Measurements from ENCODE around the gene CYBC1.

CYBC1 gene

GRCh38 chr17:82394278-82394677, 56.3 kb downstream of the CYBC1 start:
- peaks cover 0 to 20% of the 10 kb centered on the region in 2 experiments; a peak in 1 of 3 replicates for H3K36me3 ChIP-seq (ENCODE audit: control insufficient read depth in 2 of 2, insufficient read depth in 1 of 2, low read length in 2 of 2)
- TF ChIP-seq KLF7 (tag by site-specific recombination; IDR thresholded peaks at IDR 0.05; ENCODE audit: borderline replicate concordance), result no peak
- no peak for TF ChIP-seq PRDM10 (tag by site-specific recombination; IDR thresholded peaks at IDR 0.05)
- TF ChIP-seq ZNF654 (tag by site-specific recombination; IDR thresholded peaks at IDR 0.05; ENCODE audit: low read depth), result no peak
- TF ChIP-seq ZNF157 (tag by site-specific recombination; IDR thresholded peaks at IDR 0.05), result no peak
- no peak for TF ChIP-seq ZNF623 (tag by site-specific recombination; IDR thresholded peaks at IDR 0.05)
- no peak for TF ChIP-seq ZNF639 (tag by site-specific recombination; IDR thresholded peaks at IDR 0.05)
- no peak for TF ChIP-seq ZBTB7A (tag by site-specific recombination; IDR thresholded peaks at IDR 0.05; ENCODE audit: low read depth)
- TF ChIP-seq ZNF645 (tag by site-specific recombination; IDR thresholded peaks at IDR 0.05), result no peak
- no peak for TF ChIP-seq ZNF560 (tag by site-specific recombination; IDR thresholded peaks at IDR 0.05; ENCODE audit: borderline replicate concordance)
- no peak for TF ChIP-seq ZNF426 (tag by site-specific recombination; IDR thresholded peaks at IDR 0.05)
- TF ChIP-seq TCF7L2 (IDR thresholded peaks at IDR 0.05; ENCODE audit: borderline replicate concordance, low read depth, low read length), result no peak
- no peak for TF ChIP-seq KLF1 (tag by site-specific recombination; IDR thresholded peaks at IDR 0.05)
- no peak for TF ChIP-seq GLI2 (tag by site-specific recombination; IDR thresholded peaks at IDR 0.05; ENCODE audit: borderline replicate concordance, low read depth)
- TF ChIP-seq ZFP69B (tag by site-specific recombination; IDR thresholded peaks at IDR 0.05), result no peak
- TF ChIP-seq YY2 (tag by site-specific recombination; IDR thresholded peaks at IDR 0.05), result no peak
- TF ChIP-seq ZNF404 (tag by site-specific recombination; IDR thresholded peaks at IDR 0.05), result no peak
- TF ChIP-seq HOXD13 (CRISPR knock-in tag; IDR thresholded peaks at IDR 0.05; ENCODE audit: borderline replicate concordance), result no peak
- H3K27ac ChIP-seq (ENCODE audit: extremely low read depth, low read depth, low read length), result no peak overlapping the region
- no peak overlapping the region for H3K4me3 ChIP-seq (ENCODE audit: low read depth, low read length)
- no peaks in the 10 kb centered on the region for H3K4me1 ChIP-seq (ENCODE audit: control insufficient read depth, insufficient read depth, low read length)
- no peaks in the 10 kb centered on the region for H3K9me3 ChIP-seq (ENCODE audit: control insufficient read depth, insufficient read depth, low read depth, low read length)
- ChIA-PET CTCF (interaction anchor here (0.5 to 0.8 kb wide), 2 partner anchors 20 to 43 kb away, joined by 3 to 7 read pairs; no protein-coding TSS in a partner anchor), POLR2A (interaction anchor here (0.7 kb wide), 1 partner anchor 100 kb away, joined by 4 read pairs; no protein-coding TSS in a partner anchor)

- Histone ChIP-seq H3K4me3 (ENCODE audit: low read depth, low read length) (no peak overlapping the region), H3K4me1 (ENCODE audit: control insufficient read depth, insufficient read depth, low read length) (no peaks in the 10 kb centered on the region), H3K36me3 (ENCODE audit: control insufficient read depth in 2 of 2, insufficient read depth in 1 of 2, low read length in 2 of 2) (peaks cover 0 to 20% of the 10 kb centered on the region in 2 experiments; a peak in 1 of 3 replicates), H3K27ac (ENCODE audit: extremely low read depth, low read depth, low read length) (no peak overlapping the region), H3K9me3 (ENCODE audit: control insufficient read depth, insufficient read depth, low read depth, low read length) (no peaks in the 10 kb centered on the region)
- POLR2A ChIA-PET, result interaction anchor here (0.7 kb wide), 1 partner anchor 289 kb away, joined by 3 read pairs; no protein-coding TSS in a partner anchor
- CTCF ChIA-PET, result interaction anchor here (0.9 kb wide), 1 partner anchor 32 kb away, joined by 4 read pairs; no protein-coding TSS in a partner anchor
- TF ChIP-seq GLIS2 (tag by site-specific recombination; IDR thresholded peaks at IDR 0.05) (no peak), ZNF184 (tag by site-specific recombination; IDR thresholded peaks at IDR 0.05) (no peak), ZBTB1 (tag by site-specific recombination; IDR thresholded peaks at IDR 0.05) (no peak), GLIS1 (tag by site-specific recombination; IDR thresholded peaks at IDR 0.05) (no peak), OVOL3 (tag by site-specific recombination; IDR thresholded peaks at IDR 0.05) (no peak)
Measured at GRCh38 chr17:82392941-82393340, 57.6 kb downstream of the CYBC1 start.
